Sigmoid colon (tissue), 4 donors: ENCODE data around the gene MBD3L4.
"Not testable (repeated sequence)": the region's sequence is repeated elsewhere in the genome, so short reads cannot be mapped to it uniquely, and the experiment has no call there.

Experiments
- EP300 ChIP-seq, 4 donors: sonication (generic); formaldehyde crosslinking; IDR thresholded peaks; one replicate each; pipeline ENCODE4 v1.6.1; 2017; ENCODE audit warnings: antibody characterized with exemption in 4 of 4
- POLR2A ChIP-seq, 2 donors: fragments of 450-650 bp; IDR thresholded peaks; one replicate each; pipeline ENCODE4 v1.6.1; 2016; ENCODE audit warnings: antibody characterized with exemption in 2 of 2, mild to moderate bottlenecking in 2 of 2, moderate library complexity in 2 of 2
- POLR2AphosphoS5 ChIP-seq, 4 donors: sonication (generic); formaldehyde crosslinking; IDR thresholded peaks; one replicate each; pipeline ENCODE4 v1.6.1; 2017; ENCODE audit warnings: antibody characterized with exemption in 4 of 4
- TF ChIP-seq, protein P1 (sequence below), 4 experiments: fragments of 450-650 bp in 3 of 4; fragments of 200-600 bp in 1 of 4; IDR thresholded peaks; one replicate each; pipeline ENCODE4 v1.5.1; 2016 to 2019; ENCODE audit warnings: antibody characterized with exemption in 4 of 4, mild to moderate bottlenecking in 3 of 4, moderate library complexity in 2 of 4

DNA sequence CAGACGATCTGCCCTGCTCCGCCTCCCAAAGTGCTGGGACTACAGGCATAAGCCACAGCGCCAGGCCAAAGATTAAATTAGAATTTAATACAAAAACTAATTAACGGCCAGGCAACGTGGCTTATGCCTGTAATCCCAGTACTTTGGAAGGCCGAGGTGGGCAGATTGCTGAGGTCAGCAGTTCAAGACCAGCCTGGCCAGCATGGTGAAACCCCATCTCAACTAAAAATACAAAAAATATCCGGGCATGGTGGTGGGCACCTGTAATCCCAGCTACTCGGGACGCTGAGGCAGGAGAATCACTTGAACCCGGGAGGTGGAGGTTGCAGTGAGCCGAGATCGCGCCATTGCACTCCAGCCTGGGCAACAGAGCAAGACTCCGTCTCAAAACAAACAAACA lies 15.7 kb upstream of the MBD3L4 start:
- TF ChIP-seq, protein P1, sequence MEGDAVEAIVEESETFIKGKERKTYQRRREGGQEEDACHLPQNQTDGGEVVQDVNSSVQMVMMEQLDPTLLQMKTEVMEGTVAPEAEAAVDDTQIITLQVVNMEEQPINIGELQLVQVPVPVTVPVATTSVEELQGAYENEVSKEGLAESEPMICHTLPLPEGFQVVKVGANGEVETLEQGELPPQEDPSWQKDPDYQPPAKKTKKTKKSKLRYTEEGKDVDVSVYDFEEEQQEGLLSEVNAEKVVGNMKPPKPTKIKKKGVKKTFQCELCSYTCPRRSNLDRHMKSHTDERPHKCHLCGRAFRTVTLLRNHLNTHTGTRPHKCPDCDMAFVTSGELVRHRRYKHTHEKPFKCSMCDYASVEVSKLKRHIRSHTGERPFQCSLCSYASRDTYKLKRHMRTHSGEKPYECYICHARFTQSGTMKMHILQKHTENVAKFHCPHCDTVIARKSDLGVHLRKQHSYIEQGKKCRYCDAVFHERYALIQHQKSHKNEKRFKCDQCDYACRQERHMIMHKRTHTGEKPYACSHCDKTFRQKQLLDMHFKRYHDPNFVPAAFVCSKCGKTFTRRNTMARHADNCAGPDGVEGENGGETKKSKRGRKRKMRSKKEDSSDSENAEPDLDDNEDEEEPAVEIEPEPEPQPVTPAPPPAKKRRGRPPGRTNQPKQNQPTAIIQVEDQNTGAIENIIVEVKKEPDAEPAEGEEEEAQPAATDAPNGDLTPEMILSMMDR (IDR thresholded peaks at IDR 0.05), result not testable (repeated sequence)
- not testable (repeated sequence) for TF ChIP-seq POLR2A, POLR2AphosphoS5, EP300 (IDR thresholded peaks at IDR 0.05)
